HG03159 (cell line): Measurements from ENCODE around the gene ITPR2.
"Not testable (repeated sequence)": the region's sequence is repeated elsewhere in the genome, so short reads cannot be mapped to it uniquely, and the experiment has no call there.

Source experiments
- ATAC-seq: cut with Tn5 transposase; IDR thresholded peaks from one replicate; pipeline ENCODE4 v1.9.1; 2021; ENCODE audit warnings: mild to moderate bottlenecking, moderate library complexity; ENCODE audit not compliant: unreplicated experiment

Gene ITPR2

GRCh38 chr12:26791301-26791791 lies 41.6 kb downstream of the ITPR2 start:
- ATAC-seq: peak; percentile 58

- no peak for ATAC-seq
Measured at GRCh38 chr12:26790645-26790994, 42.4 kb downstream of the ITPR2 start.

GRCh38 chr12:26789731-26790644 lies 43.0 kb downstream of the ITPR2 start:
- no peak for ATAC-seq

GRCh38 chr12:26786865-26787514 lies 46.0 kb downstream of the ITPR2 start:
- ATAC-seq: no peak

- ATAC-seq: no peak
Measured at GRCh38 chr12:26786491-26786864, 46.5 kb downstream of the ITPR2 start.

- ATAC-seq: not testable (repeated sequence)
Measured at GRCh38 chr12:26783816-26784379, 49.1 kb downstream of the ITPR2 start.

GRCh38 chr12:26783131-26783526 lies 49.9 kb downstream of the ITPR2 start:
- ATAC-seq: no peak

- ATAC-seq: no peak
Measured at GRCh38 chr12:26782372-26783130, 50.4 kb downstream of the ITPR2 start.

- ATAC-seq: not testable (repeated sequence)
Measured at GRCh38 chr12:26780656-26781055, 52.3 kb downstream of the ITPR2 start.

GRCh38 chr12:26778173-26778775 lies 54.7 kb downstream of the ITPR2 start:
- ATAC-seq: not testable (repeated sequence)

GRCh38 chr12:26777236-26777635 lies 55.8 kb downstream of the ITPR2 start:
- ATAC-seq: no peak

- ATAC-seq: not testable (repeated sequence)
Measured at GRCh38 chr12:26775991-26776390, 57.0 kb downstream of the ITPR2 start.

- ATAC-seq: no peak
Measured at GRCh38 chr12:26773313-26774104, 59.5 kb downstream of the ITPR2 start.

- ATAC-seq: no peak
Measured at GRCh38 chr12:26771861-26772260, 61.1 kb downstream of the ITPR2 start.

GRCh38 chr12:26770239-26771070 lies 62.5 kb downstream of the ITPR2 start:
- ATAC-seq: no peak

- no peak for ATAC-seq
Measured at GRCh38 chr12:26769611-26770010, 63.4 kb downstream of the ITPR2 start.

- ATAC-seq: peak; percentile 76
Measured at GRCh38 chr12:26768611-26769603, 64.1 kb downstream of the ITPR2 start.

- ATAC-seq: no peak
Measured at GRCh38 chr12:26767865-26768264, 65.1 kb downstream of the ITPR2 start.
